HepG2 (cell line): ENCODE measurements around the gene MRPL38. TPM values are rescaled to one million over a fixed set of nuclear protein-coding genes. Genes with fewer than 3 reads are reported as not detected.

Experiments used
- ATAC-seq: fragments of 200-7000 bp; cut with Tn5 transposase; 3 replicates; pipeline ENCODE4 v1.9.1; 2020; ENCODE audit warnings: mild to moderate bottlenecking, moderate library complexity
- BruUV-seq: library from RNA; stranded (reverse); fragments of 400-500 nt; replicated peaks from 2 replicates; lab custom pipeline; 2021; lab: Mats Ljungman, UMichigan
- CTCF ChIA-PET: fragments of 300-600 bp; formaldehyde crosslinking; extraction: SDS; loops from one replicate; lab custom pipeline; 2021; ENCODE audit warnings: low total read pairs, inconsistent platforms, low intra/inter-chr PET ratio; lab: Yijun Ruan, JAX
- POLR2A ChIA-PET: fragments of 350-600 bp; sonication (Branson Sonifier 250); formaldehyde crosslinking; loops from one replicate; lab custom pipeline; 2020; ENCODE audit warnings: antibody characterized with exemption, inconsistent platforms; lab: Yijun Ruan, JAX
- DNase-seq: peaks from one replicate; pipeline ENCODE4 v3.0.0-alpha.2; 2015; ENCODE audit warnings: low spot score
- FAIRE-seq: peaks from 3 replicates; lab custom pipeline; 2011; peaks lifted over from hg19 to GRCh38; lab: Jason Lieb, UNC
- H2AFZ ChIP-seq: one replicate; pipeline ENCODE4 v1.6.1; 2011; ENCODE audit warnings: low read length, inconsistent platforms
- H3K27ac ChIP-seq: fragments of 300-600 bp; 3 replicates; pipeline ENCODE4 v1.8.0; 2011; ENCODE audit warnings: mixed run types, mild to moderate bottlenecking, mixed read lengths, low read length, inconsistent platforms; ENCODE audit not compliant: insufficient read depth; ENCODE audit errors: extremely low read length
- H3K27me3 ChIP-seq, 2 experiments: fragments of 200-600 bp in 1 of 2; 2 replicates in 1 of 2; 3 replicates in 1 of 2; pipeline versions ENCODE4 v1.6.0 to v1.8.0; 2011; ENCODE audit warnings: low read length in 2 of 2, mild to moderate bottlenecking in 2 of 2, moderate library complexity in 2 of 2, inconsistent platforms in 1 of 2; ENCODE audit not compliant: insufficient read depth in 2 of 2, control insufficient read depth in 1 of 2
- H3K36me3 ChIP-seq, 2 experiments: fragments of 200-600 bp in 1 of 2; replicated peaks in 1 of 2; 2 replicates in 1 of 2; 3 replicates in 1 of 2; pipeline versions ENCODE4 v1.5.1 to v1.8.0; 2011; ENCODE audit warnings: low read length in 2 of 2, inconsistent platforms in 1 of 2; ENCODE audit not compliant: insufficient read depth in 2 of 2, control insufficient read depth in 1 of 2
- H3K4me1 ChIP-seq: 2 replicates; pipeline ENCODE4 v1.5.1; 2012; ENCODE audit warnings: low read length, inconsistent platforms; ENCODE audit not compliant: insufficient read depth
- H3K4me2 ChIP-seq: 2 replicates; pipeline ENCODE4 v1.6.0; 2011; ENCODE audit warnings: low read depth, low read length, inconsistent platforms
- H3K4me3 ChIP-seq, 3 experiments: fragments of 200-600 bp in 1 of 3; sonication (generic), shearing (Covaris generic) in 1 of 3; replicated peaks in 1 of 3; 2 replicates each; pipeline ENCODE4 v1.5.1; 2011 to 2016; ENCODE audit warnings: low read length in 3 of 3, inconsistent platforms in 2 of 3, low read depth in 2 of 3, mild to moderate bottlenecking in 2 of 3, control low read depth in 1 of 3, mixed read lengths in 1 of 3; ENCODE audit not compliant: insufficient read depth in 1 of 3
- H3K79me2 ChIP-seq: one replicate; pipeline ENCODE4 v1.6.1; 2011; ENCODE audit warnings: low read length, inconsistent platforms; ENCODE audit not compliant: insufficient read depth
- H3K9ac ChIP-seq: 2 replicates; pipeline ENCODE4 v1.6.0; 2011; ENCODE audit warnings: mild to moderate bottlenecking, low read depth, low read length, inconsistent platforms; ENCODE audit not compliant: insufficient read depth
- H3K9me3 ChIP-seq: 2 replicates; pipeline ENCODE4 v1.5.1; 2012; ENCODE audit warnings: mild to moderate bottlenecking, low read length
- H4K20me1 ChIP-seq: 2 replicates; pipeline ENCODE4 v1.6.0; 2011; ENCODE audit warnings: inconsistent platforms, mild to moderate bottlenecking, low read length, moderate library complexity; ENCODE audit not compliant: insufficient read depth
- CREB3 ChIP-seq: sonication (generic); formaldehyde crosslinking; IDR thresholded peaks from 2 replicates; pipeline ENCODE4 v1.5.0; 2020; ENCODE audit warnings: missing genetic modification reagents
- GATA4 ChIP-seq: sonication (generic); IDR thresholded peaks from 2 replicates; pipeline ENCODE4 v1.6.1; 2016; ENCODE audit warnings: antibody characterized with exemption, low read depth, borderline replicate concordance
- GFI1 ChIP-seq: sonication (generic); formaldehyde crosslinking; IDR thresholded peaks from 2 replicates; pipeline ENCODE4 v1.5.0; 2020; ENCODE audit warnings: missing genetic modification reagents, mild to moderate bottlenecking, borderline replicate concordance
- MTF1 ChIP-seq: sonication (generic); formaldehyde crosslinking; IDR thresholded peaks from 2 replicates; pipeline ENCODE4 v1.5.0; 2020; ENCODE audit warnings: missing genetic modification reagents
- NFIB ChIP-seq: sonication (generic); formaldehyde crosslinking; IDR thresholded peaks from 2 replicates; pipeline ENCODE4 v1.9.0; 2021; ENCODE audit warnings: missing genetic modification reagents, mild to moderate bottlenecking, borderline replicate concordance
- NR0B2 ChIP-seq: sonication (generic); formaldehyde crosslinking; IDR thresholded peaks from 2 replicates; pipeline ENCODE4 v1.4.0; 2020; ENCODE audit warnings: mild to moderate bottlenecking, missing genetic modification reagents
- PAX8 ChIP-seq: sonication (generic); formaldehyde crosslinking; IDR thresholded peaks from 2 replicates; pipeline ENCODE4 v1.8.0; 2022; ENCODE audit warnings: mild to moderate bottlenecking, missing genetic modification reagents, borderline replicate concordance
- SP4 ChIP-seq: sonication (generic); formaldehyde crosslinking; IDR thresholded peaks from 2 replicates; pipeline ENCODE4 v1.8.1; 2023; ENCODE audit warnings: mild to moderate bottlenecking, missing genetic modification reagents
- SRY ChIP-seq: sonication (generic); formaldehyde crosslinking; IDR thresholded peaks from 2 replicates; pipeline ENCODE4 v1.8.0; 2022; ENCODE audit warnings: mild to moderate bottlenecking, missing genetic modification reagents
- ZKSCAN8 ChIP-seq: IDR thresholded peaks from 2 replicates; pipeline ENCODE4 v1.6.1; 2016; ENCODE audit warnings: borderline replicate concordance, missing genetic modification reagents, missing compliant biosample characterization
- ZNF260 ChIP-seq: sonication (generic); formaldehyde crosslinking; IDR thresholded peaks from 2 replicates; pipeline ENCODE4 v1.4.0; 2020; ENCODE audit warnings: missing genetic modification reagents, low read depth, mild to moderate bottlenecking, borderline replicate concordance
- WGBS: methylation state at CpG from one replicate; pipeline ENCODE4 v1.1.6; 2017; ENCODE audit warnings: low lambda C conversion rate; 5-methylcytosine and 5-hydroxymethylcytosine counted together
- in situ Hi-C: cut with HindIII; loops from 2 replicates; pipeline ENCODE4 v1.10.0; 2017; ENCODE audit warnings: low pct_unique_long_range_greater_than_20kb; ENCODE audit not compliant: extremely low pct_ligation_motif_present
- intact Hi-C: fragments of 100-400 bp; cut with micrococcal nuclease; formaldehyde crosslinking; loops from one replicate; pipeline ENCODE4 v1.10.0; 2022; ENCODE audit not compliant: unreplicated experiment
- polyA plus RNA-seq, 8 experiments: library from polyadenylated mRNA; depleted of rRNA in 3 of 8; stranded (reverse) in 7 of 8; unstranded in 1 of 8; fragments of >200 nt; fragmentation: Illumina TruSeq in 4 of 8; extraction: Trizol in 4 of 8; gene quantifications; 2 replicates each; pipeline versions ENCODE4 v1.2.1 to v1.2.3, GENCODE V29; 2011 to 2016; ENCODE audit warnings: low read depth in 4 of 8, missing spikeins in 1 of 8, mixed read lengths in 1 of 8; ENCODE audit not compliant: insufficient read depth in 1 of 8
- total RNA-seq, 5 experiments: library from RNA; depleted of rRNA; stranded (reverse); fragments of >200 nt; fragmentation: Illumina TruSeq; extraction: Trizol; gene quantifications; 2 replicates each; pipeline ENCODE4 v1.2.3, GENCODE V29; 2016; ENCODE audit warnings: low read depth in 1 of 5
- TF ChIP-seq, protein P1 (sequence below): sonication (generic); formaldehyde crosslinking; IDR thresholded peaks from 2 replicates; pipeline ENCODE4 v1.4.0; 2020; ENCODE audit warnings: missing genetic modification reagents
- TF ChIP-seq, protein P2 (sequence below): fragments of 450-650 bp; IDR thresholded peaks from 2 replicates; pipeline ENCODE4 v1.6.1; 2017
- TF ChIP-seq, protein P3 (sequence below): sonication (generic); formaldehyde crosslinking; IDR thresholded peaks from 2 replicates; pipeline ENCODE4 v1.8.1; 2023; ENCODE audit warnings: missing genetic modification reagents, inconsistent platforms, borderline replicate concordance

MRPL38 gene
- total and polyA plus RNA-seq, 2 of the 13 experiments (the other 11 are each of a cell fraction or from before 2014, with no cell fraction given): 83.7 to 125 TPM

GRCh38 chr17:75850928-75851692 is 53.6 kb downstream of the MRPL38 start:
- H3K4me2 ChIP-seq: no peak overlapping the region
- H3K4me3 ChIP-seq: no peak overlapping the region
- intact Hi-C loops (no loop called here), in situ Hi-C loops (no loop called here)
- FAIRE-seq: no peak
- no peak overlapping the region for H2AFZ ChIP-seq
- TF ChIP-seq NR0B2 (CRISPR knock-in tag): 0 out of 2 replicates have a peak, but pooled peaks have one; percentile 24
- no peak for TF ChIP-seq ZKSCAN8 (CRISPR knock-in tag)
- 0 out of 2 replicates have a peak, but pooled peaks have one; percentile 26 for TF ChIP-seq SRY
- TF ChIP-seq GATA4: no peak
- no peak for TF ChIP-seq CREB3 (CRISPR knock-in tag)
- TF ChIP-seq, protein P1, sequence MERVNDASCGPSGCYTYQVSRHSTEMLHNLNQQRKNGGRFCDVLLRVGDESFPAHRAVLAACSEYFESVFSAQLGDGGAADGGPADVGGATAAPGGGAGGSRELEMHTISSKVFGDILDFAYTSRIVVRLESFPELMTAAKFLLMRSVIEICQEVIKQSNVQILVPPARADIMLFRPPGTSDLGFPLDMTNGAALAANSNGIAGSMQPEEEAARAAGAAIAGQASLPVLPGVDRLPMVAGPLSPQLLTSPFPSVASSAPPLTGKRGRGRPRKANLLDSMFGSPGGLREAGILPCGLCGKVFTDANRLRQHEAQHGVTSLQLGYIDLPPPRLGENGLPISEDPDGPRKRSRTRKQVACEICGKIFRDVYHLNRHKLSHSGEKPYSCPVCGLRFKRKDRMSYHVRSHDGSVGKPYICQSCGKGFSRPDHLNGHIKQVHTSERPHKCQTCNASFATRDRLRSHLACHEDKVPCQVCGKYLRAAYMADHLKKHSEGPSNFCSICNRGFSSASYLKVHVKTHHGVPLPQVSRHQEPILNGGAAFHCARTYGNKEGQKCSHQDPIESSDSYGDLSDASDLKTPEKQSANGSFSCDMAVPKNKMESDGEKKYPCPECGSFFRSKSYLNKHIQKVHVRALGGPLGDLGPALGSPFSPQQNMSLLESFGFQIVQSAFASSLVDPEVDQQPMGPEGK (CRISPR knock-in tag): no peak
- no peak for TF ChIP-seq GFI1
- TF ChIP-seq, protein P2, sequence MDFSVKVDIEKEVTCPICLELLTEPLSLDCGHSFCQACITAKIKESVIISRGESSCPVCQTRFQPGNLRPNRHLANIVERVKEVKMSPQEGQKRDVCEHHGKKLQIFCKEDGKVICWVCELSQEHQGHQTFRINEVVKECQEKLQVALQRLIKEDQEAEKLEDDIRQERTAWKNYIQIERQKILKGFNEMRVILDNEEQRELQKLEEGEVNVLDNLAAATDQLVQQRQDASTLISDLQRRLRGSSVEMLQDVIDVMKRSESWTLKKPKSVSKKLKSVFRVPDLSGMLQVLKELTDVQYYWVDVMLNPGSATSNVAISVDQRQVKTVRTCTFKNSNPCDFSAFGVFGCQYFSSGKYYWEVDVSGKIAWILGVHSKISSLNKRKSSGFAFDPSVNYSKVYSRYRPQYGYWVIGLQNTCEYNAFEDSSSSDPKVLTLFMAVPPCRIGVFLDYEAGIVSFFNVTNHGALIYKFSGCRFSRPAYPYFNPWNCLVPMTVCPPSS: no peak
- TF ChIP-seq MTF1 (CRISPR knock-in tag): no peak
- TF ChIP-seq, protein P3, sequence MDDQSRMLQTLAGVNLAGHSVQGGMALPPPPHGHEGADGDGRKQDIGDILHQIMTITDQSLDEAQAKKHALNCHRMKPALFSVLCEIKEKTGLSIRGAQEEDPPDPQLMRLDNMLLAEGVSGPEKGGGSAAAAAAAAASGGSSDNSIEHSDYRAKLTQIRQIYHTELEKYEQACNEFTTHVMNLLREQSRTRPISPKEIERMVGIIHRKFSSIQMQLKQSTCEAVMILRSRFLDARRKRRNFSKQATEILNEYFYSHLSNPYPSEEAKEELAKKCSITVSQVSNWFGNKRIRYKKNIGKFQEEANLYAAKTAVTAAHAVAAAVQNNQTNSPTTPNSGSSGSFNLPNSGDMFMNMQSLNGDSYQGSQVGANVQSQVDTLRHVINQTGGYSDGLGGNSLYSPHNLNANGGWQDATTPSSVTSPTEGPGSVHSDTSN (CRISPR knock-in tag): no peak
- no peak for TF ChIP-seq NFIB (CRISPR knock-in tag)
- no peak for TF ChIP-seq PAX8 (CRISPR knock-in tag)
- no peak for TF ChIP-seq SP4
- TF ChIP-seq ZNF260 (CRISPR knock-in tag): no peak
- WGBS: 97% methylated on average over 11 of the region's 12 CpGs
- H3K9me3 ChIP-seq: no peaks in the 10 kb centered on the region
- POLR2A ChIA-PET: interaction anchor here (1.4 to 12.8 kb wide), 4 partner anchors 7 to 71 kb away, joined by 3 to 454 read pairs (median 118); partner anchors contain the start of gene TRIM47
- peaks cover 54% of the 10 kb centered on the region for H3K4me1 ChIP-seq
- no peak for DNase-seq
- peaks cover 9 to 32% of the 10 kb centered on the region in 2 experiments for H3K36me3 ChIP-seq
- CTCF ChIA-PET: no interaction called here
- no peaks in the 10 kb centered on the region; a peak in 1 of 5 replicates for H3K27me3 ChIP-seq
- ATAC-seq: no peak
- no TSS peak for BruUV-seq
- peaks cover 17% of the 10 kb centered on the region for H3K79me2 ChIP-seq
- H4K20me1 ChIP-seq: peaks cover 6% of the 10 kb centered on the region; the same call in 1 of the 2 replicates
- H3K9ac ChIP-seq: no peak overlapping the region
- H3K27ac ChIP-seq: no peak overlapping the region
